H1 (cell line): ENCODE results near the gene ECI1. TPM values are rescaled to one million over a fixed set of nuclear protein-coding genes. Genes with fewer than 3 reads are reported as not detected.

Experiments
- JUN ChIP-seq: IDR thresholded peaks from 2 replicates; pipeline ENCODE4 v1.6.1; 2011; ENCODE audit warnings: low read depth, mild to moderate bottlenecking, improper control_type of control experiment, low read length
- NRF1 ChIP-seq: IDR thresholded peaks from 2 replicates; pipeline ENCODE4 v1.6.1; 2011; ENCODE audit warnings: mild to moderate bottlenecking, low read depth, low read length, improper control_type of control experiment
- POLR2A ChIP-seq, 2 experiments: IDR thresholded peaks; 1 replicate in 1 of 2; 2 replicates in 1 of 2; pipeline ENCODE4 v1.6.1; 2011; ENCODE audit warnings: low read depth in 2 of 2, low read length in 2 of 2, mild to moderate bottlenecking in 2 of 2; ENCODE audit errors: control extremely low read depth in 1 of 2
- RBBP5 ChIP-seq: IDR thresholded peaks from 2 replicates; pipeline ENCODE4 v1.7.1; 2012; ENCODE audit warnings: low read depth, mild to moderate bottlenecking, inconsistent platforms, low read length, moderate library complexity, borderline replicate concordance
- RXRA ChIP-seq: IDR thresholded peaks from 2 replicates; pipeline ENCODE4 v1.6.1; 2011; ENCODE audit warnings: low read depth, mild to moderate bottlenecking, low read length, moderate library complexity; ENCODE audit not compliant: insufficient read depth
- TBP ChIP-seq: IDR thresholded peaks from 2 replicates; pipeline ENCODE4 v1.6.1; 2011; ENCODE audit warnings: low read depth, low read length, improper control_type of control experiment
- TCF12 ChIP-seq: IDR thresholded peaks from 2 replicates; pipeline ENCODE4 v1.6.1; 2011; ENCODE audit warnings: low read depth, mild to moderate bottlenecking, low read length
- polyA plus RNA-seq, 7 experiments: library from polyadenylated mRNA; depleted of rRNA in 3 of 7; stranded (reverse) in 5 of 7; unstranded in 2 of 7; fragments of >200 nt in 5 of 7; fragments of 200-250 nt in 2 of 7; gene quantifications; 1 replicate in 5 of 7; 2 replicates in 1 of 7; 4 replicates in 1 of 7; pipeline versions ENCODE4 v1.2.1 to v1.2.3, GENCODE V29; 2011 to 2013; ENCODE audit warnings: missing spikeins in 2 of 7, mixed read lengths in 2 of 7
- total RNA-seq: library from RNA; stranded (reverse); fragmentation: NEBNext Ultra II Directional; extraction: Animal tissue kit (Norgen Biotek cat#: 25700); gene quantifications from 2 replicates; pipeline ENCODE4 v1.2.1, GENCODE V29; 2021

The ECI1 gene
- total and polyA plus RNA-seq, 2 of the 8 experiments (the other 6 are each of a cell fraction or from before 2014, with no cell fraction given): 79.5 to 151 TPM

GRCh38 chr16:2236337-2237101, 14.9 kb downstream of the ECI1 start, which contains the start of gene DNASE1L2 (continued):
- TF ChIP-seq RBBP5: 0 out of 2 replicates have a peak, but pooled peaks have one; percentile 21
- TF ChIP-seq RXRA: no peak
- no peak for TF ChIP-seq TCF12
- TF ChIP-seq NRF1: no peak
- 0 out of 2 replicates have a peak, but pooled peaks have one; percentile 40 for TF ChIP-seq TBP
- no peak for TF ChIP-seq JUN
- TF ChIP-seq POLR2A (IDR thresholded peaks at IDR 0.05; ENCODE audit: control extremely low read depth in 1 of 2, low read depth in 2 of 2, low read length in 2 of 2): peak in 1 of 2 experiments; percentile 46; a peak in 1 of 3 replicates
